IMR-90 (cell line): ENCODE measurements around the gene DUSP22. TPM values are rescaled to one million over a fixed set of nuclear protein-coding genes. Genes with fewer than 3 reads are reported as not detected.

ENCODE experiments used
- ATAC-seq: fragments of 200-7000 bp; cut with Tn5 transposase; 2 replicates; pipeline ENCODE4 v1.9.1; 2020; ENCODE audit warnings: low read depth, mild to moderate bottlenecking, moderate library complexity
- BruUV-seq: library from RNA; stranded (reverse); fragments of 400-500 nt; replicated peaks from 2 replicates; lab custom pipeline; 2021; lab: Mats Ljungman, UMichigan
- CTCF ChIA-PET: fragments of 300-600 bp; formaldehyde crosslinking; extraction: SDS; loops from one replicate; lab custom pipeline; 2021; ENCODE audit warnings: antibody characterized with exemption; lab: Yijun Ruan, JAX
- POLR2A ChIA-PET: fragments of 300-600 bp; sonication (Branson Sonifier 250); formaldehyde crosslinking; loops from one replicate; lab custom pipeline; 2022; ENCODE audit warnings: antibody characterized with exemption; ENCODE audit not compliant: unreplicated experiment; lab: Charles Lee
- DNase-seq: peaks from one replicate; pipeline ENCODE4 v3.0.0; 2013
- H2AFZ ChIP-seq: replicated peaks from 2 replicates; pipeline ENCODE3; 2013; ENCODE audit warnings: low read length, mild to moderate bottlenecking; ENCODE audit not compliant: poor library complexity
- H2AK5ac ChIP-seq: 2 replicates; pipeline ENCODE4 v1.6.1; 2013; ENCODE audit warnings: low read depth, low read length, inconsistent platforms
- H2AK9ac ChIP-seq: replicated peaks from 2 replicates; pipeline ENCODE3; 2013; ENCODE audit warnings: mild to moderate bottlenecking, low read depth, low read length, moderate library complexity; ENCODE audit not compliant: poor library complexity
- H2BK120ac ChIP-seq: 2 replicates; pipeline ENCODE4 v1.6.1; 2013; ENCODE audit warnings: low read depth, low read length, inconsistent platforms
- H2BK15ac ChIP-seq: 3 replicates; pipeline ENCODE4 v1.6.1; 2013; ENCODE audit warnings: low read depth, low read length, inconsistent platforms
- H2BK20ac ChIP-seq: 2 replicates; pipeline ENCODE4 v1.6.1; 2013; ENCODE audit warnings: low read depth, mild to moderate bottlenecking, inconsistent platforms, low read length, moderate library complexity
- H2BK5ac ChIP-seq: 2 replicates; pipeline ENCODE4 v1.6.1; 2013; ENCODE audit warnings: mild to moderate bottlenecking, low read depth, low read length, inconsistent platforms; ENCODE audit not compliant: poor library complexity, severe bottlenecking
- H3K14ac ChIP-seq: replicated peaks from 2 replicates; pipeline ENCODE4 v1.6.1; 2013; ENCODE audit warnings: low read depth, low read length, inconsistent platforms
- H3K18ac ChIP-seq: 2 replicates; pipeline ENCODE4 v1.6.1; 2013; ENCODE audit warnings: low read depth, low read length, control low read depth
- H3K23ac ChIP-seq: 2 replicates; pipeline ENCODE4 v1.6.1; 2013; ENCODE audit warnings: low read depth, low read length, inconsistent platforms
- H3K27ac ChIP-seq: 2 replicates; pipeline ENCODE4 v1.5.1; 2013; ENCODE audit warnings: mild to moderate bottlenecking, control low read depth, low read length; ENCODE audit not compliant: insufficient read depth
- H3K27me3 ChIP-seq: 2 replicates; pipeline ENCODE4 v1.6.1; 2013; ENCODE audit warnings: low read length; ENCODE audit not compliant: control insufficient read depth, insufficient read depth
- H3K36me3 ChIP-seq: 2 replicates; pipeline ENCODE4 v1.6.1; 2013; ENCODE audit warnings: low read length, mixed read lengths; ENCODE audit not compliant: control insufficient read depth, insufficient read depth
- H3K4ac ChIP-seq: 2 replicates; pipeline ENCODE4 v1.6.1; 2013; ENCODE audit warnings: low read depth, low read length, inconsistent platforms
- H3K4me1 ChIP-seq: 2 replicates; pipeline ENCODE4 v1.6.1; 2013; ENCODE audit warnings: low read length, mixed read lengths; ENCODE audit not compliant: control insufficient read depth, insufficient read depth
- H3K4me2 ChIP-seq: 2 replicates; pipeline ENCODE4 v1.6.1; 2013; ENCODE audit warnings: low read depth, mild to moderate bottlenecking, control low read depth, low read length, moderate library complexity
- H3K4me3 ChIP-seq: 2 replicates; pipeline ENCODE4 v1.5.1; 2013; ENCODE audit warnings: low read depth, mild to moderate bottlenecking, control low read depth, low read length, moderate library complexity; ENCODE audit not compliant: insufficient read depth
- H3K56ac ChIP-seq: 2 replicates; pipeline ENCODE4 v1.6.1; 2013; ENCODE audit warnings: low read length, inconsistent platforms; ENCODE audit not compliant: insufficient read depth; ENCODE audit errors: extremely low read depth
- H3K79me1 ChIP-seq, 2 experiments: 2 replicates each; pipeline ENCODE4 v1.6.1; 2013; ENCODE audit warnings: low read length in 2 of 2, inconsistent platforms in 1 of 2, low read depth in 1 of 2
- H3K9ac ChIP-seq: 2 replicates; pipeline ENCODE4 v1.6.1; 2013; ENCODE audit warnings: low read depth, low read length, control low read depth
- H3K9me1 ChIP-seq: 2 replicates; pipeline ENCODE4 v1.6.1; 2013; ENCODE audit warnings: low read length, inconsistent platforms; ENCODE audit not compliant: insufficient read depth
- H3K9me3 ChIP-seq: 2 replicates; pipeline ENCODE4 v1.6.1; 2013; ENCODE audit warnings: low read length; ENCODE audit not compliant: control insufficient read depth, insufficient read depth
- H4K20me1 ChIP-seq: 2 replicates; pipeline ENCODE4 v1.6.1; 2013; ENCODE audit warnings: low read length, inconsistent platforms; ENCODE audit not compliant: insufficient read depth
- H4K5ac ChIP-seq: 2 replicates; pipeline ENCODE4 v1.6.1; 2013; ENCODE audit warnings: mild to moderate bottlenecking, low read depth, low read length, control low read depth
- H4K8ac ChIP-seq, 2 experiments: 2 replicates each; pipeline ENCODE4 v1.6.1; 2013; ENCODE audit warnings: low read depth in 2 of 2, low read length in 2 of 2, control low read depth in 1 of 2, inconsistent platforms in 1 of 2
- H4K91ac ChIP-seq: 2 replicates; pipeline ENCODE4 v1.6.1; 2013; ENCODE audit warnings: low read depth, low read length, inconsistent platforms; ENCODE audit not compliant: insufficient read depth
- BHLHE40 ChIP-seq: fragments of 150-350 bp; IDR thresholded peaks from 2 replicates; pipeline ENCODE4 v1.6.1; 2016; ENCODE audit warnings: mild to moderate bottlenecking, low read depth, low read length
- CEBPB ChIP-seq: IDR thresholded peaks from 2 replicates; pipeline ENCODE4 v1.6.1; 2012; ENCODE audit warnings: low read depth, low read length, improper control_type of control experiment
- CHD1 ChIP-seq: IDR thresholded peaks from 2 replicates; pipeline ENCODE4 v1.6.1; 2012; ENCODE audit warnings: low read depth, low read length, improper control_type of control experiment
- CTCF ChIP-seq: conservative IDR thresholded peaks from 2 replicates; pipeline ENCODE4 v1.5.1; 2012; ENCODE audit warnings: mild to moderate bottlenecking, low read depth, low read length, improper control_type of control experiment
- FOS ChIP-seq: fragments of 150-350 bp; IDR thresholded peaks from 2 replicates; pipeline ENCODE4 v1.6.1; 2016; ENCODE audit warnings: low read depth, low read length
- MAFK ChIP-seq: IDR thresholded peaks from 2 replicates; pipeline ENCODE4 v1.6.1; 2012; ENCODE audit warnings: low read depth, low read length, improper control_type of control experiment
- MAZ ChIP-seq: IDR thresholded peaks from 2 replicates; pipeline ENCODE4 v1.6.1; 2012; ENCODE audit warnings: low read depth, mild to moderate bottlenecking, low read length, improper control_type of control experiment, moderate library complexity, borderline replicate concordance
- MXI1 ChIP-seq: IDR thresholded peaks from 2 replicates; pipeline ENCODE4 v1.6.1; 2012; ENCODE audit warnings: low read depth, mild to moderate bottlenecking, low read length, moderate library complexity, borderline replicate concordance
- NFE2L2 ChIP-seq: fragments of 150-350 bp; IDR thresholded peaks from 2 replicates; pipeline ENCODE4 v1.6.1; 2016; ENCODE audit warnings: low read depth, mild to moderate bottlenecking, low read length
- POLR2A ChIP-seq: IDR thresholded peaks from 2 replicates; pipeline ENCODE4 v1.6.1; 2012; ENCODE audit warnings: mild to moderate bottlenecking, low read depth, low read length
- RAD21 ChIP-seq: IDR thresholded peaks from 2 replicates; pipeline ENCODE4 v1.6.1; 2012; ENCODE audit warnings: low read length, improper control_type of control experiment
- RCOR1 ChIP-seq: IDR thresholded peaks from 2 replicates; pipeline ENCODE4 v1.6.1; 2012; ENCODE audit warnings: mild to moderate bottlenecking, low read length, improper control_type of control experiment; ENCODE audit not compliant: insufficient replicate concordance
- RFX5 ChIP-seq: IDR thresholded peaks from 2 replicates; pipeline ENCODE4 v1.8.0; 2012; ENCODE audit warnings: low read depth, mild to moderate bottlenecking, low read length, moderate library complexity
- SMC3 ChIP-seq: fragments of 150-350 bp; IDR thresholded peaks from 2 replicates; pipeline ENCODE4 v1.6.1; 2016; ENCODE audit warnings: low read depth, mild to moderate bottlenecking, antibody characterized with exemption, low read length, moderate library complexity
- WGBS, 2 experiments: methylation state at CpG; one replicate each; pipeline versions ENCODE4 v1.1.5 to v1.1.7; 2013; ENCODE audit warnings: missing lambda C conversion rate in 2 of 2; ENCODE audit not compliant: insufficient read length in 1 of 2; ENCODE audit errors: extremely low coverage in 2 of 2; 5-methylcytosine and 5-hydroxymethylcytosine counted together
- dilution Hi-C: fragments of 300-500 bp; cut with HindIII; formaldehyde crosslinking; loops from one replicate; pipeline ENCODE4 v1.14.3; 2018; ENCODE audit warnings: low sequenced_read_pairs; ENCODE audit not compliant: unreplicated experiment
- in situ Hi-C: fragments of 300-500 bp; cut with MboI; formaldehyde crosslinking; loops from 3 replicates; pipeline ENCODE4 v1.14.3; 2019; ENCODE audit warnings: low sequenced_read_pairs, inconsistent platforms, mixed read lengths
- intact Hi-C: fragments of 100-400 bp; cut with micrococcal nuclease; formaldehyde crosslinking; loops from 2 replicates; pipeline ENCODE4 v1.10.0; 2022
- polyA plus RNA-seq, 3 experiments: library from polyadenylated mRNA; depleted of rRNA; stranded (reverse); fragments of >200 nt; gene quantifications; 2 replicates each; pipeline ENCODE4 v1.2.3, GENCODE V29; 2012; ENCODE audit warnings: low replicate concordance in 1 of 3
- total RNA-seq: library from RNA; depleted of rRNA; stranded (reverse); fragments of >200 nt; gene quantifications from 2 replicates; pipeline ENCODE4 v1.2.3, GENCODE V29; 2012
- TF ChIP-seq, protein P1 (sequence below): fragments of 150-350 bp; IDR thresholded peaks from 2 replicates; pipeline ENCODE4 v1.6.1; 2016; ENCODE audit warnings: low read depth, mild to moderate bottlenecking, low read length, moderate library complexity, borderline replicate concordance
- TF ChIP-seq, protein P2 (sequence below): fragments of 150-350 bp; IDR thresholded peaks from 2 replicates; pipeline ENCODE4 v1.6.1; 2017; ENCODE audit warnings: mild to moderate bottlenecking, antibody characterized with exemption, low read length, low read depth

The DUSP22 gene
- total and polyA plus RNA-seq, 2 of the 4 experiments (the other 2 are of a cell fraction), result 7.1 to 8.2 TPM

GRCh38 chr6:308768-309167 lies 16.5 kb downstream of the DUSP22 start:
- Histone ChIP-seq H2BK20ac (no peak overlapping the region), H3K9me1 (no peaks in the 10 kb centered on the region), H3K14ac (no peak overlapping the region), H2BK15ac (no peak overlapping the region), H3K9ac (no peak overlapping the region), H3K4ac (no peak overlapping the region), H3K23ac (no peak overlapping the region), H2AK5ac (no peak overlapping the region), H4K5ac (no peak overlapping the region), H3K4me1 (no peaks in the 10 kb centered on the region), H3K4me3 (no peak overlapping the region), H3K4me2 (no peak overlapping the region), H3K56ac (no peak overlapping the region), H3K36me3 (no peaks in the 10 kb centered on the region), H2AK9ac (no peak overlapping the region), H2AFZ (no peak overlapping the region), H3K27ac (no peak overlapping the region), H3K27me3 (no peaks in the 10 kb centered on the region), H3K79me1 (no peaks in the 10 kb centered on the region), H4K91ac (no peak overlapping the region), H2BK120ac (no peak overlapping the region), H4K8ac (no peak overlapping the region), H2BK5ac (no peak overlapping the region), H3K18ac (no peak overlapping the region), H3K9me3 (peaks cover 5% of the 10 kb centered on the region; the same call in 1 of the 2 replicates), H4K20me1 (no peaks in the 10 kb centered on the region)
- ATAC-seq (no peak), DNase-seq (no peak)
- in situ Hi-C loops (no loop called here), intact Hi-C loops (no loop called here), dilution Hi-C loops (no loop called here)
- ChIA-PET POLR2A (no interaction called here), CTCF (no interaction called here)
- WGBS, 2 experiments, result 70% methylated on average over 7 of the region's 8 CpGs; no CpG with 5 or more reads in 1 of the 2 experiments
- TF ChIP-seq POLR2A (no peak), MAFK (no peak), MXI1 (no peak), FOS (no peak), RAD21 (no peak), RCOR1 (no peak), CEBPB (no peak), MAZ (no peak), BHLHE40 (no peak), CHD1 (no peak), CTCF (no peak), SMC3 (no peak), NFE2L2 (no peak), RFX5 (no peak)
- TF ChIP-seq, protein P1, sequence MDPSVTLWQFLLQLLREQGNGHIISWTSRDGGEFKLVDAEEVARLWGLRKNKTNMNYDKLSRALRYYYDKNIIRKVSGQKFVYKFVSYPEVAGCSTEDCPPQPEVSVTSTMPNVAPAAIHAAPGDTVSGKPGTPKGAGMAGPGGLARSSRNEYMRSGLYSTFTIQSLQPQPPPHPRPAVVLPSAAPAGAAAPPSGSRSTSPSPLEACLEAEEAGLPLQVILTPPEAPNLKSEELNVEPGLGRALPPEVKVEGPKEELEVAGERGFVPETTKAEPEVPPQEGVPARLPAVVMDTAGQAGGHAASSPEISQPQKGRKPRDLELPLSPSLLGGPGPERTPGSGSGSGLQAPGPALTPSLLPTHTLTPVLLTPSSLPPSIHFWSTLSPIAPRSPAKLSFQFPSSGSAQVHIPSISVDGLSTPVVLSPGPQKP, result no peak
- TF ChIP-seq, protein P2, sequence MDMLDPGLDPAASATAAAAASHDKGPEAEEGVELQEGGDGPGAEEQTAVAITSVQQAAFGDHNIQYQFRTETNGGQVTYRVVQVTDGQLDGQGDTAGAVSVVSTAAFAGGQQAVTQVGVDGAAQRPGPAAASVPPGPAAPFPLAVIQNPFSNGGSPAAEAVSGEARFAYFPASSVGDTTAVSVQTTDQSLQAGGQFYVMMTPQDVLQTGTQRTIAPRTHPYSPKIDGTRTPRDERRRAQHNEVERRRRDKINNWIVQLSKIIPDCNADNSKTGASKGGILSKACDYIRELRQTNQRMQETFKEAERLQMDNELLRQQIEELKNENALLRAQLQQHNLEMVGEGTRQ, result no peak
- BruUV-seq, result no TSS peak
